ENCODE data around the gene CNOT6. TPM values are rescaled to one million over a fixed set of nuclear protein-coding genes. Genes with fewer than 3 reads are reported as not detected.
A peak's percentile ranks its signal among the peaks of the same experiment; 100 is the strongest.

Gene CNOT6
- total RNA-seq, 4 donors from 2014 or later = 15.8 to 25.7 (median 24.1) TPM

DNA sequence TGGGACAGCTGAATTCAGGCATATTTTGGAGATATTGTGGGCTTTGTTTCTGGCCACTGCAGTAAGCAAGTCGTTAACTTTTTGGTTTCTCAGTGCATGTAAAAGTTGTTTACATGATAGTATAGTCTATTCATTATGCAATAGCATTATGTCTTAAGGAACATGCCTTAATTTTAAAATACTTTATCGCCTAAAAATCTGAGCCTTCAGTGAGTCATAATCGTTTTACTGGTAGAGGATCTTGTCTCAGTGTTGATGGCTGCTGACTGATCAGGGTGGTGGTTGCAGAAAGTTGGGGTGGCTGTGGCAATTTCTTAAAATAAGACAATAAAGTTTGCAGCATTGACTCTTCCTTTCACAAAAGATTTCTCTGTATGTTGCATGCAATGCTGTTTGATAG is 92.0 kb downstream of the CNOT6 start:
- TF ChIP-seq EP300 (IDR thresholded peaks at IDR 0.05) (no peak), POLR2A (IDR thresholded peaks at IDR 0.05) (no peak), POLR2AphosphoS5 (IDR thresholded peaks at IDR 0.05) (no peak)
- TF ChIP-seq, protein P1, sequence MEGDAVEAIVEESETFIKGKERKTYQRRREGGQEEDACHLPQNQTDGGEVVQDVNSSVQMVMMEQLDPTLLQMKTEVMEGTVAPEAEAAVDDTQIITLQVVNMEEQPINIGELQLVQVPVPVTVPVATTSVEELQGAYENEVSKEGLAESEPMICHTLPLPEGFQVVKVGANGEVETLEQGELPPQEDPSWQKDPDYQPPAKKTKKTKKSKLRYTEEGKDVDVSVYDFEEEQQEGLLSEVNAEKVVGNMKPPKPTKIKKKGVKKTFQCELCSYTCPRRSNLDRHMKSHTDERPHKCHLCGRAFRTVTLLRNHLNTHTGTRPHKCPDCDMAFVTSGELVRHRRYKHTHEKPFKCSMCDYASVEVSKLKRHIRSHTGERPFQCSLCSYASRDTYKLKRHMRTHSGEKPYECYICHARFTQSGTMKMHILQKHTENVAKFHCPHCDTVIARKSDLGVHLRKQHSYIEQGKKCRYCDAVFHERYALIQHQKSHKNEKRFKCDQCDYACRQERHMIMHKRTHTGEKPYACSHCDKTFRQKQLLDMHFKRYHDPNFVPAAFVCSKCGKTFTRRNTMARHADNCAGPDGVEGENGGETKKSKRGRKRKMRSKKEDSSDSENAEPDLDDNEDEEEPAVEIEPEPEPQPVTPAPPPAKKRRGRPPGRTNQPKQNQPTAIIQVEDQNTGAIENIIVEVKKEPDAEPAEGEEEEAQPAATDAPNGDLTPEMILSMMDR (IDR thresholded peaks at IDR 0.05) = no peak
- Histone ChIP-seq H3K27ac (no peak overlapping the region), H3K27me3 (peaks cover 30% of the 10 kb centered on the region), H3K4me1 (peaks cover 0 to 14% (median 0%) of the 10 kb centered on the region in 3 donors), H3K4me3 (no peak overlapping the region), H3K9me3 (peaks cover 0 to 17% (median 0%) of the 10 kb centered on the region in 3 donors), H3K36me3 (no peaks in the 10 kb centered on the region)
- 87 to 95% methylated on average over 3 of the region's 3 CpGs for WGBS, 2 donors (ENCODE audit: low coverage in 1 of 2)
- ATAC-seq = no peak

DNA sequence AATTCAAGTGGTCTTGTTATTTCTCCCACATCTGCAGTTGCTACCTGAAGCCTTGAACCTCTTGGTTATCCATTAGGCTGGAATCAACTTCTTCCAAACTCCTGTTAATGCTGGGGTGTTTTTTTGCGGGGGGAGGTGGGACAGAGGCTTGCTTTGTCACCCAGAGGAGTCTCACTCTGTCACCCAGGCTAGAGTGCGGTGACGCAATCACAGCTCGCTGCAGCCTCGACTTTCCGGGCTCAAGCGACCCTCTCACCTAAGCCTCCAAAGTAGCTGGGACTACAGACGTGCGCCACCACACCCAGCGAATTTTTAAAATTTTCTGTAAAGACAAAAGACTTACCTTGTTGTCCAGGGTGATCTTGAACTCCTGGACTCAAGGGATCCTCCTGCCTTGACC is 92.7 kb downstream of the CNOT6 start:
- ATAC-seq = no peak
- WGBS, 2 donors (ENCODE audit: low coverage in 1 of 2) = 85% methylated on average over 4 of the region's 10 CpGs; no CpG with 5 or more reads in 1 of the 2 donors
- H3K27ac ChIP-seq = no peak overlapping the region
- peaks cover 37% of the 10 kb centered on the region for H3K27me3 ChIP-seq
- peaks cover 0 to 17% (median 0%) of the 10 kb centered on the region in 3 donors for H3K9me3 ChIP-seq
- no peaks in the 10 kb centered on the region for H3K36me3 ChIP-seq
- TF ChIP-seq, protein P1 (IDR thresholded peaks at IDR 0.05) = no peak
- TF ChIP-seq POLR2A (IDR thresholded peaks at IDR 0.05) (no peak), EP300 (IDR thresholded peaks at IDR 0.05) (no peak), POLR2AphosphoS5 (IDR thresholded peaks at IDR 0.05) (no peak)
- H3K4me3 ChIP-seq = no peak overlapping the region
- H3K4me1 ChIP-seq = peaks cover 0 to 21% (median 0%) of the 10 kb centered on the region in 3 donors

DNA sequence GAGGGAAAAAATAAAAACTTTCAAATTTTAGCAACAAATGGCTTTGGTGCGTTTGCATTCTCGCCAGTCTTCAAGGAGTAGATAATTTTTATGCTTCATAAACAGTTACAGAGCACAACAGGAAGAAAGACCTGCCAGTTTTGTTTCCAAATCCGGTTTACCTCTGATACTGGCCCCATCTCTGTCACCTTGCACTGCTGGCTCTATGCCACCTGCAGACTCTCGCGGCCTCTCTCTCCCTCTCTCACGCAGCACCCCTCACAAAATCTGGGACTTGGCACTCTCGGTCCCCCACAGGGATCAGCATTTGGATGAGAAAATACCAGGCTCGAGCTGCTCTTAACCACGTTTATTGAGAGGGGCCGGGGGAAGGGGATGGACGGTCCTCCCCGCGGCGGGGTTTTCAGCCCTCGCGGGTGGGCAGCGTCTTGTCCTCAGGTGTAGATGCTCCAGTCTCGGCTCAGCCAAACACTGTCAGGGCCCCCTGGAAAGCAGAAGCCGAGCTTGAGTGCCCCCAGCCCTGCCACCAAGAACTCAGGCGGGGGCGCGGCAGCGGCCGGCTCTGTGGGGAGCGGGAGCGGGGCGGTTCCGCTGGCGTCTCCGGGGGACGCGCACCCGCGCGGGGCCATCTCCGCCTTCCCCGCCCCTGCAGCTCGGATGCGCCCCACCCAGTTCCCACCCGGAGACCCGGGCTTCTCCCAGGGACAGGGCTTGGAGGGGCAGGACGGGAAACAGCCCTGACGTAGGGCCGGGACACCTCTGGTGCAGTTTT is 95.8 kb downstream of the CNOT6 start:
- Histone ChIP-seq H3K36me3 (no peaks in the 10 kb centered on the region), H3K27ac (no peak overlapping the region), H3K4me1 (peaks cover 0 to 21% (median 0%) of the 10 kb centered on the region in 3 donors), H3K4me3 (peak overlapping the region in 1 of 2 donors; percentile 30), H3K9me3 (peaks cover 0 to 8% (median 0%) of the 10 kb centered on the region in 3 donors), H3K27me3 (peaks cover 64% of the 10 kb centered on the region)
- WGBS, 2 donors (ENCODE audit: low coverage in 1 of 2) = 0 to 14% methylated on average over 5 to 11 of the region's 44 CpGs
- ATAC-seq = no peak
- TF ChIP-seq, protein P1 (IDR thresholded peaks at IDR 0.05) = no peak
- TF ChIP-seq POLR2A (IDR thresholded peaks at IDR 0.05) (no peak), EP300 (IDR thresholded peaks at IDR 0.05) (no peak), POLR2AphosphoS5 (IDR thresholded peaks at IDR 0.05) (no peak)

DNA sequence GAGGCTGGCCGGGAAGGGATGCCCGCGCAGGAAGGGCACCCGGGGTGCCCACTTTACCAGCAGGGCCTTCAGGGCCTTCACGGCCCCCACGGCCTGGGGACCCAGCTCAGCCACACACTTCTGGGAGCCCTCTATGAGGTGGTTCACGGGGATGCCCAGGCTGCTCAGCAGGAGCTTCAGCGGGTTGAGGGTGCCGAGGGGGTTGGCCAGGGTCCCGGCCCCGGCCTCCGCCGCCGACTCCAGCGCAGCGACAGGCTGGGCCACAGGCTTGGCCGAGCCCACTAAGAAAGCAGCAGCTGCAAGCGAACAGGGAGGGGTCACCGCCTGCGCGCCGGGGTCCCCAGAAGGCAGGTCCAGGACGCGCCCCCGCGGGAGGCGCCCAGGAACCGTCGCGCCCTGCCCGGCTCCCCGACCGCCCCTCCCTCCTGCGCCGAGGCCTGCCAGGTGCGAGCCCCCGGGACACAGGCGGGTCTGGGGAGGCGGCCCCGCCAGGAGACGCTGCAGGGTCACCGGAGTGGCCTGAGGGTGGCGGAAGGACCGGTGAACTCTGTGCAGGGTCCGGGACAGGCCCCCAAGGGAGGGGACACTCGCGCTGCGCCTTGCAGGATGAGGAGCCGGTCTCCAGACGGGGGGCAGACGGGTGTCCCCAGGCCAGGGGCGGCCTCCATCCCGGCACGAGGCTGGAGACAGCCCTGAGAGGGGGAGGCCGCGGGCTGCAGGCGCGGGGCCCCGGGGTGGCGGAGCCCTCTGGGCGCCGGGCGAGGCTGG is 96.5 kb downstream of the CNOT6 start:
- Histone ChIP-seq H3K4me3 (peak overlapping the region in 1 of 2 donors; percentile 30), H3K9me3 (peaks cover 0 to under 1% (median 0%) of the 10 kb centered on the region in 3 donors), H3K4me1 (peaks cover 0 to 21% (median 0%) of the 10 kb centered on the region in 3 donors), H3K27me3 (peaks cover 64% of the 10 kb centered on the region), H3K27ac (no peak overlapping the region), H3K36me3 (no peaks in the 10 kb centered on the region)
- no peak for ATAC-seq
- no peak for TF ChIP-seq POLR2AphosphoS5 (IDR thresholded peaks at IDR 0.05)
- TF ChIP-seq, protein P1 (IDR thresholded peaks at IDR 0.05) = no peak
- no peak for TF ChIP-seq EP300 (IDR thresholded peaks at IDR 0.05)
- no peak for TF ChIP-seq POLR2A (IDR thresholded peaks at IDR 0.05)
- 0% methylated on average over 6 of the region's 63 CpGs; no CpG with 5 or more reads in 1 of the 2 donors for WGBS, 2 donors (ENCODE audit: low coverage in 1 of 2)
